HepG2 (cell line): ENCODE results near the gene VAMP2. TPM values are rescaled to one million over a fixed set of nuclear protein-coding genes. Genes with fewer than 3 reads are reported as not detected.
A peak's percentile ranks its signal among the peaks of the same experiment; 100 is the strongest.

Experiments used
- BORCS8-MEF2B ChIP-seq: sonication (generic); formaldehyde crosslinking; IDR thresholded peaks from 2 replicates; pipeline ENCODE4 v1.8.0; 2022; ENCODE audit warnings: mild to moderate bottlenecking, missing genetic modification reagents
- DRAP1 ChIP-seq: IDR thresholded peaks from 2 replicates; pipeline ENCODE4 v1.6.1; 2016; ENCODE audit warnings: missing genetic modification reagents, missing compliant biosample characterization
- HDAC1 ChIP-seq: sonication (generic); formaldehyde crosslinking; IDR thresholded peaks from 2 replicates; pipeline ENCODE4 v1.5.1; 2020; ENCODE audit warnings: mild to moderate bottlenecking, missing genetic modification reagents
- KLF6 ChIP-seq: IDR thresholded peaks from 2 replicates; pipeline ENCODE4 v1.8.0; 2016; ENCODE audit warnings: missing biosample characterization, missing genetic modification reagents
- MYC ChIP-seq: sonication (generic); formaldehyde crosslinking; IDR thresholded peaks from 2 replicates; pipeline ENCODE4 v1.9.0; 2021; ENCODE audit warnings: missing genetic modification reagents, borderline replicate concordance
- NBN ChIP-seq: fragments of 450-650 bp; conservative IDR thresholded peaks from 2 replicates; pipeline ENCODE4 v1.6.1; 2017
- PLSCR1 ChIP-seq: sonication (generic); formaldehyde crosslinking; IDR thresholded peaks from 2 replicates; pipeline ENCODE4 v1.5.0; 2020; ENCODE audit warnings: missing genetic modification reagents, mild to moderate bottlenecking, borderline replicate concordance
- PRDM4 ChIP-seq: sonication (generic); formaldehyde crosslinking; IDR thresholded peaks from 2 replicates; pipeline ENCODE4 v1.9.0; 2021; ENCODE audit warnings: missing genetic modification reagents, borderline replicate concordance
- PREB ChIP-seq: sonication (generic); formaldehyde crosslinking; IDR thresholded peaks from 2 replicates; pipeline ENCODE4 v1.4.0; 2020; ENCODE audit warnings: missing genetic modification reagents
- XRCC5 ChIP-seq: fragments of 200-400 bp; formaldehyde crosslinking; optimal IDR thresholded peaks from 2 replicates; pipeline ENCODE3; 2017; ENCODE audit warnings: mild to moderate bottlenecking, low read length
- ZBTB49 ChIP-seq: sonication (generic); formaldehyde crosslinking; IDR thresholded peaks from 2 replicates; pipeline ENCODE4 v1.4.0; 2020; ENCODE audit warnings: missing genetic modification reagents, borderline replicate concordance
- ZFP36L2 ChIP-seq: sonication (generic); formaldehyde crosslinking; IDR thresholded peaks from 2 replicates; pipeline ENCODE4 v1.4.0; 2020; ENCODE audit warnings: missing genetic modification reagents
- ZFX ChIP-seq: sonication (generic); formaldehyde crosslinking; IDR thresholded peaks from 2 replicates; pipeline ENCODE4 v1.4.0; 2020; ENCODE audit warnings: mild to moderate bottlenecking, low read depth, missing genetic modification reagents, moderate library complexity
- ZMAT5 ChIP-seq: sonication (generic); formaldehyde crosslinking; IDR thresholded peaks from 2 replicates; pipeline ENCODE4 v1.5.0; 2020; ENCODE audit warnings: mild to moderate bottlenecking, low read depth, missing genetic modification reagents, borderline replicate concordance
- ZNF331 ChIP-seq: sonication (generic); formaldehyde crosslinking; IDR thresholded peaks from 2 replicates; pipeline ENCODE4 v1.4.0; 2020; ENCODE audit warnings: missing genetic modification reagents
- ZNF430 ChIP-seq: sonication (generic); formaldehyde crosslinking; IDR thresholded peaks from 2 replicates; pipeline ENCODE4 v1.9.0; 2021; ENCODE audit warnings: mild to moderate bottlenecking, missing genetic modification reagents
- ZNF619 ChIP-seq: sonication (generic); formaldehyde crosslinking; IDR thresholded peaks from 2 replicates; pipeline ENCODE4 v1.4.0; 2020; ENCODE audit warnings: mild to moderate bottlenecking, missing genetic modification reagents
- ZNF747 ChIP-seq: sonication (generic); formaldehyde crosslinking; IDR thresholded peaks from 2 replicates; pipeline ENCODE4 v1.8.1; 2023; ENCODE audit warnings: missing genetic modification reagents, mild to moderate bottlenecking, borderline replicate concordance
- ZNF784 ChIP-seq: sonication (generic); formaldehyde crosslinking; IDR thresholded peaks from 2 replicates; pipeline ENCODE4 v1.5.1; 2020; ENCODE audit warnings: missing genetic modification reagents, mild to moderate bottlenecking, borderline replicate concordance
- ZSCAN21 ChIP-seq: sonication (generic); formaldehyde crosslinking; IDR thresholded peaks from 2 replicates; pipeline ENCODE4 v1.8.0; 2022; ENCODE audit warnings: mild to moderate bottlenecking, missing genetic modification reagents, moderate library complexity, borderline replicate concordance
- polyA plus RNA-seq, 8 experiments: library from polyadenylated mRNA; depleted of rRNA in 3 of 8; stranded (reverse) in 7 of 8; unstranded in 1 of 8; fragments of >200 nt; fragmentation: Illumina TruSeq in 4 of 8; extraction: Trizol in 4 of 8; gene quantifications; 2 replicates each; pipeline versions ENCODE4 v1.2.1 to v1.2.3, GENCODE V29; 2011 to 2016; ENCODE audit warnings: low read depth in 4 of 8, missing spikeins in 1 of 8, mixed read lengths in 1 of 8; ENCODE audit not compliant: insufficient read depth in 1 of 8
- total RNA-seq, 5 experiments: library from RNA; depleted of rRNA; stranded (reverse); fragments of >200 nt; fragmentation: Illumina TruSeq; extraction: Trizol; gene quantifications; 2 replicates each; pipeline ENCODE4 v1.2.3, GENCODE V29; 2016; ENCODE audit warnings: low read depth in 1 of 5

The VAMP2 gene
- total and polyA plus RNA-seq, 2 of the 13 experiments (the other 11 are each of a cell fraction or from before 2014, with no cell fraction given) = 3.9 to 17.2 TPM

GRCh38 chr17:8138672-8139371 is 23.9 kb downstream of the VAMP2 start (continued):
- TF ChIP-seq ZNF784 (CRISPR knock-in tag) = no peak
- TF ChIP-seq ZBTB49 (CRISPR knock-in tag) = no peak
- TF ChIP-seq MYC (CRISPR knock-in tag) = peak; percentile 85; the same call in 1 of the 2 replicates
- no peak; the same call in 1 of the 2 replicates for TF ChIP-seq PREB (CRISPR knock-in tag)
- no peak for TF ChIP-seq DRAP1 (CRISPR knock-in tag)
- peak; percentile 79 for TF ChIP-seq XRCC5
- TF ChIP-seq ZMAT5 (CRISPR knock-in tag) = no peak
- TF ChIP-seq ZNF619 (CRISPR knock-in tag) = peak; percentile 27; the same call in 1 of the 2 replicates
- TF ChIP-seq ZNF331 (CRISPR knock-in tag) = peak; percentile 85
- 0 out of 2 replicates have a peak, but pooled peaks have one; percentile 16 for TF ChIP-seq ZFX (CRISPR knock-in tag)
- TF ChIP-seq ZNF747 (CRISPR knock-in tag) = peak; percentile 78; the same call in 1 of the 2 replicates
- TF ChIP-seq PLSCR1 (CRISPR knock-in tag) = peak; percentile 56; the same call in 1 of the 2 replicates
- 0 out of 2 replicates have a peak, but pooled peaks have one; percentile 37 for TF ChIP-seq KLF6 (CRISPR knock-in tag)
- no peak for TF ChIP-seq ZFP36L2
- peak; percentile 79; the same call in 1 of the 2 replicates for TF ChIP-seq ZSCAN21 (CRISPR knock-in tag)
- no peak for TF ChIP-seq PRDM4
- peak; percentile 60; the same call in 1 of the 2 replicates for TF ChIP-seq HDAC1 (CRISPR knock-in tag)
- TF ChIP-seq BORCS8-MEF2B (CRISPR knock-in tag) = 0 out of 2 replicates have a peak, but pooled peaks have one; percentile 39
- no peak for TF ChIP-seq NBN
- peak; percentile 92 for TF ChIP-seq ZNF430 (CRISPR knock-in tag)
